ENCODE measurements around the gene GSTA2. TPM values are rescaled to one million over a fixed set of nuclear protein-coding genes. Genes with fewer than 3 reads are reported as not detected.

GSTA2 gene
- total and polyA plus RNA-seq, 2 of the 13 experiments (the other 11 are each of a cell fraction or from before 2014, with no cell fraction given): 0.75 to 13.7 TPM

- TF ChIP-seq HOXA9 (CRISPR knock-in tag; IDR thresholded peaks at IDR 0.05; ENCODE audit: borderline replicate concordance) (no peak), ISL2 (CRISPR knock-in tag; IDR thresholded peaks at IDR 0.05) (peak; percentile 93), ZNF546 (CRISPR knock-in tag; conservative IDR thresholded peaks at IDR 0.05) (no peak), ZNF333 (CRISPR knock-in tag; IDR thresholded peaks at IDR 0.05; ENCODE audit: borderline replicate concordance) (no peak), PATZ1 (CRISPR knock-in tag; IDR thresholded peaks at IDR 0.05) (no peak; the same call in 1 of the 2 replicates), SMARCE1 (IDR thresholded peaks at IDR 0.05; ENCODE audit: borderline replicate concordance) (no peak), CREM (IDR thresholded peaks at IDR 0.05) (peak; percentile 79), CREM (CRISPR knock-in tag; IDR thresholded peaks at IDR 0.05) (no peak), DRAP1 (CRISPR knock-in tag; IDR thresholded peaks at IDR 0.05) (0 out of 2 replicates have a peak, but pooled peaks have one; percentile 5), ZNF160 (CRISPR knock-in tag; IDR thresholded peaks at IDR 0.05) (no peak), POLR2G (IDR thresholded peaks at IDR 0.05; ENCODE audit: low read depth, low read length) (no peak), THAP11 (CRISPR knock-in tag; IDR thresholded peaks at IDR 0.05) (no peak; the same call in 1 of the 2 replicates), TCF7L2 (IDR thresholded peaks at IDR 0.05; ENCODE audit: low read depth, low read length) (no peak), FOXA1 (IDR thresholded peaks at IDR 0.05) (no peak), FOXA1 (CRISPR knock-in tag; IDR thresholded peaks at IDR 0.05) (peak; percentile 59), DDIT3 (CRISPR knock-in tag; IDR thresholded peaks at IDR 0.05) (no peak), SMC3 (IDR thresholded peaks at IDR 0.05; ENCODE audit: low read length) (no peak), ZNF549 (CRISPR knock-in tag; IDR thresholded peaks at IDR 0.05) (no peak), ARID3A (IDR thresholded peaks at IDR 0.05; ENCODE audit: low read depth, low read length) (0 out of 2 replicates have a peak, but pooled peaks have one; percentile 5), SMAD9 (CRISPR knock-in tag; IDR thresholded peaks at IDR 0.05) (no peak), MTA3 (CRISPR knock-in tag; IDR thresholded peaks at IDR 0.05) (no peak)
- TF ChIP-seq, protein P1, sequence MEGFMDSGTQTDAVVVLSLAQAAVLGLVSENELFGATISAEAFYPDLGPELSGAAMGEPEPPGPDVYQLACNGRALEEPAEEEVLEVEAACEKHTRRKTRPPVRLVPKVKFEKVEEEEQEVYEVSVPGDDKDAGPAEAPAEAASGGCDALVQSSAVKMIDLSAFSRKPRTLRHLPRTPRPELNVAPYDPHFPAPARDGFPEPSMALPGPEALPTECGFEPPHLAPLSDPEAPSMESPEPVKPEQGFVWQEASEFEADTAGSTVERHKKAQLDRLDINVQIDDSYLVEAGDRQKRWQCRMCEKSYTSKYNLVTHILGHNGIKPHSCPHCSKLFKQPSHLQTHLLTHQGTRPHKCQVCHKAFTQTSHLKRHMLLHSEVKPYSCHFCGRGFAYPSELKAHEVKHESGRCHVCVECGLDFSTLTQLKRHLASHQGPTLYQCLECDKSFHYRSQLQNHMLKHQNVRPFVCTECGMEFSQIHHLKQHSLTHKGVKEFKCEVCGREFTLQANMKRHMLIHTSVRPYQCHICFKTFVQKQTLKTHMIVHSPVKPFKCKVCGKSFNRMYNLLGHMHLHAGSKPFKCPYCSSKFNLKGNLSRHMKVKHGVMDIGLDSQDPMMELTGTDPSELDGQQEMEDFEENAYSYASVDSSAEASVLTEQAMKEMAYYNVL (CRISPR knock-in tag; IDR thresholded peaks at IDR 0.05; ENCODE audit: borderline replicate concordance): no peak
- TF ChIP-seq, protein P2, sequence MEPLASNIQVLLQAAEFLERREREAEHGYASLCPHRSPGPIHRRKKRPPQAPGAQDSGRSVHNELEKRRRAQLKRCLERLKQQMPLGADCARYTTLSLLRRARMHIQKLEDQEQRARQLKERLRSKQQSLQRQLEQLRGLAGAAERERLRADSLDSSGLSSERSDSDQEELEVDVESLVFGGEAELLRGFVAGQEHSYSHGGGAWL (CRISPR knock-in tag; IDR thresholded peaks at IDR 0.05): no peak
- TF ChIP-seq, protein P3, sequence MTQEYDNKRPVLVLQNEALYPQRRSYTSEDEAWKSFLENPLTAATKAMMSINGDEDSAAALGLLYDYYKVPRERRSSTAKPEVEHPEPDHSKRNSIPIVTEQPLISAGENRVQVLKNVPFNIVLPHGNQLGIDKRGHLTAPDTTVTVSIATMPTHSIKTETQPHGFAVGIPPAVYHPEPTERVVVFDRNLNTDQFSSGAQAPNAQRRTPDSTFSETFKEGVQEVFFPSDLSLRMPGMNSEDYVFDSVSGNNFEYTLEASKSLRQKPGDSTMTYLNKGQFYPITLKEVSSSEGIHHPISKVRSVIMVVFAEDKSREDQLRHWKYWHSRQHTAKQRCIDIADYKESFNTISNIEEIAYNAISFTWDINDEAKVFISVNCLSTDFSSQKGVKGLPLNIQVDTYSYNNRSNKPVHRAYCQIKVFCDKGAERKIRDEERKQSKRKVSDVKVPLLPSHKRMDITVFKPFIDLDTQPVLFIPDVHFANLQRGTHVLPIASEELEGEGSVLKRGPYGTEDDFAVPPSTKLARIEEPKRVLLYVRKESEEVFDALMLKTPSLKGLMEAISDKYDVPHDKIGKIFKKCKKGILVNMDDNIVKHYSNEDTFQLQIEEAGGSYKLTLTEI (CRISPR knock-in tag; conservative IDR thresholded peaks at IDR 0.05): no peak
Measured at GRCh38 chr6:52745764-52746201, 17.5 kb downstream of the GSTA2 start (continued).
